ENCODE measurements around the gene OR10G2. TPM values are rescaled to one million over a fixed set of nuclear protein-coding genes. Genes with fewer than 3 reads are reported as not detected.
"Not testable (repeated sequence)": the region's sequence is repeated elsewhere in the genome, so short reads cannot be mapped to it uniquely, and the experiment has no call there.

The OR10G2 gene
- total and polyA plus RNA-seq, 4 donors: not detected

GRCh38 chr14:21612324-21612723 lies 22.4 kb downstream of the OR10G2 start (continued):
- no peak for TF ChIP-seq NR2F2 (IDR thresholded peaks at IDR 0.05)
- TF ChIP-seq TAF1 (conservative IDR thresholded peaks at IDR 0.05): no peak
- no peak for TF ChIP-seq HNF4G (IDR thresholded peaks at IDR 0.05)

DNA sequence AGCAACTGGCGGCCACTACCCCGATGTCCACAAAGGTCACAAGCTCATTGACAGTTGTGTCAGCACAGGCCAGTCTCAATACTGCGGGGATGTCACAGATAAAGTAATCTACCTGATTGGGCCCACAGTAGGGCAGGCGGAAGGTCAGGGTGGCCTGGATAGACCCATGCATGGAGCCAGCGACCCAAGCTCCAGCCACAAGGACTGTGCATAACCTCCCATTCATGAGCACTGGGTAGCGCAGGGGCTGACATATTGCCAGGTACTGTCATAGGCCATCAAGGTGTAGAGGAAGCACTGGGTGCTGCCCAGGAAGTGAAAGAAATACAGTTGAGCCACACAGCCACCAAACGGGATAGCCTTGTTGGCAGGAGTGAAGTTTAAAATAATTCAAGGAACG lies 32.6 kb downstream of the OR10G2 start:
- H3K27ac ChIP-seq (ENCODE audit: low read depth in 1 of 2, low read length in 2 of 2); H3K27me3 ChIP-seq (ENCODE audit: control insufficient read depth in 4 of 4, insufficient read depth in 4 of 4, low read length in 3 of 4); H3K9me3 ChIP-seq (ENCODE audit: control insufficient read depth in 4 of 4, low read length in 3 of 4); H3K36me3 ChIP-seq (ENCODE audit: control insufficient read depth in 4 of 4, insufficient read depth in 3 of 4, low read depth in 1 of 4, low read length in 3 of 4); H3K4me1 ChIP-seq (ENCODE audit: control insufficient read depth in 4 of 4, insufficient read depth in 4 of 4, low read length in 3 of 4); DNase-seq (ENCODE audit: low spot score); H3K4me3 ChIP-seq (ENCODE audit: low read depth in 1 of 3, low read length in 3 of 3); H3K9ac ChIP-seq (ENCODE audit: low read depth in 1 of 2, low read length in 2 of 2): not testable (repeated sequence)
- 85% methylated on average over 8 of the region's 8 CpGs for WGBS

DNA sequence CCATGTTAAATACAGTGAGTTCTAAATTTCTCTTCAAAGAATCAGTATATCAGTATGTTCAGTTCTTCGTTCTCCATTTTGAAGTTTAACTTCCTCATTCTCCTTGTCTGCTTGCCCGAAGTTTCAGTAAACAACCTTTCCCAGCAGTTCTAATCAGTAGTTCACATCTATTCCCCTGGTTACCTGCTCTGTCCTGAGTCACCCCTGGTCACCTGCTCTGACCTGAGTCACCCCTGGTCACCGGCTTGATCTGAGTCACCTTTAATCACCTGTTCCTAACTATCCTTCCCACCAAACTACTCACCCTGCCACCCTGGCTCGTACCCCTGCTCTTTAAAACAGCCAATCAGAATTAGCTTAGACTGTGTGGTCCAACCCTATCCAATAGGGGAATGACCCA lies 45.4 kb downstream of the OR10G2 start:
- no peak for DNase-seq (ENCODE audit: low spot score)
- 76% methylated on average over 4 of the region's 4 CpGs for WGBS
- no peaks in the 10 kb centered on the region for H3K36me3 ChIP-seq (ENCODE audit: control insufficient read depth in 4 of 4, insufficient read depth in 3 of 4, low read depth in 1 of 4, low read length in 3 of 4)

More for the DNA sequence above, 45.4 kb downstream of the OR10G2 start:
- TF ChIP-seq, protein P1, sequence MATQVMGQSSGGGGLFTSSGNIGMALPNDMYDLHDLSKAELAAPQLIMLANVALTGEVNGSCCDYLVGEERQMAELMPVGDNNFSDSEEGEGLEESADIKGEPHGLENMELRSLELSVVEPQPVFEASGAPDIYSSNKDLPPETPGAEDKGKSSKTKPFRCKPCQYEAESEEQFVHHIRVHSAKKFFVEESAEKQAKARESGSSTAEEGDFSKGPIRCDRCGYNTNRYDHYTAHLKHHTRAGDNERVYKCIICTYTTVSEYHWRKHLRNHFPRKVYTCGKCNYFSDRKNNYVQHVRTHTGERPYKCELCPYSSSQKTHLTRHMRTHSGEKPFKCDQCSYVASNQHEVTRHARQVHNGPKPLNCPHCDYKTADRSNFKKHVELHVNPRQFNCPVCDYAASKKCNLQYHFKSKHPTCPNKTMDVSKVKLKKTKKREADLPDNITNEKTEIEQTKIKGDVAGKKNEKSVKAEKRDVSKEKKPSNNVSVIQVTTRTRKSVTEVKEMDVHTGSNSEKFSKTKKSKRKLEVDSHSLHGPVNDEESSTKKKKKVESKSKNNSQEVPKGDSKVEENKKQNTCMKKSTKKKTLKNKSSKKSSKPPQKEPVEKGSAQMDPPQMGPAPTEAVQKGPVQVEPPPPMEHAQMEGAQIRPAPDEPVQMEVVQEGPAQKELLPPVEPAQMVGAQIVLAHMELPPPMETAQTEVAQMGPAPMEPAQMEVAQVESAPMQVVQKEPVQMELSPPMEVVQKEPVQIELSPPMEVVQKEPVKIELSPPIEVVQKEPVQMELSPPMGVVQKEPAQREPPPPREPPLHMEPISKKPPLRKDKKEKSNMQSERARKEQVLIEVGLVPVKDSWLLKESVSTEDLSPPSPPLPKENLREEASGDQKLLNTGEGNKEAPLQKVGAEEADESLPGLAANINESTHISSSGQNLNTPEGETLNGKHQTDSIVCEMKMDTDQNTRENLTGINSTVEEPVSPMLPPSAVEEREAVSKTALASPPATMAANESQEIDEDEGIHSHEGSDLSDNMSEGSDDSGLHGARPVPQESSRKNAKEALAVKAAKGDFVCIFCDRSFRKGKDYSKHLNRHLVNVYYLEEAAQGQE (IDR thresholded peaks at IDR 0.05): no peak
- TF ChIP-seq, protein P2, sequence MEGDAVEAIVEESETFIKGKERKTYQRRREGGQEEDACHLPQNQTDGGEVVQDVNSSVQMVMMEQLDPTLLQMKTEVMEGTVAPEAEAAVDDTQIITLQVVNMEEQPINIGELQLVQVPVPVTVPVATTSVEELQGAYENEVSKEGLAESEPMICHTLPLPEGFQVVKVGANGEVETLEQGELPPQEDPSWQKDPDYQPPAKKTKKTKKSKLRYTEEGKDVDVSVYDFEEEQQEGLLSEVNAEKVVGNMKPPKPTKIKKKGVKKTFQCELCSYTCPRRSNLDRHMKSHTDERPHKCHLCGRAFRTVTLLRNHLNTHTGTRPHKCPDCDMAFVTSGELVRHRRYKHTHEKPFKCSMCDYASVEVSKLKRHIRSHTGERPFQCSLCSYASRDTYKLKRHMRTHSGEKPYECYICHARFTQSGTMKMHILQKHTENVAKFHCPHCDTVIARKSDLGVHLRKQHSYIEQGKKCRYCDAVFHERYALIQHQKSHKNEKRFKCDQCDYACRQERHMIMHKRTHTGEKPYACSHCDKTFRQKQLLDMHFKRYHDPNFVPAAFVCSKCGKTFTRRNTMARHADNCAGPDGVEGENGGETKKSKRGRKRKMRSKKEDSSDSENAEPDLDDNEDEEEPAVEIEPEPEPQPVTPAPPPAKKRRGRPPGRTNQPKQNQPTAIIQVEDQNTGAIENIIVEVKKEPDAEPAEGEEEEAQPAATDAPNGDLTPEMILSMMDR (IDR thresholded peaks at IDR 0.05; ENCODE audit: low read depth, low read length, missing input control): no peak
- TF ChIP-seq HNF4A (conservative IDR thresholded peaks at IDR 0.05) (no peak), RAD21 (IDR thresholded peaks at IDR 0.05) (no peak), JUND (IDR thresholded peaks at IDR 0.05) (no peak)
- H3K4me3 ChIP-seq (ENCODE audit: low read depth in 1 of 3, low read length in 3 of 3): no peak overlapping the region
- peaks cover 3 to 16% (median 5%) of the 10 kb centered on the region in 4 donors for H3K9me3 ChIP-seq (ENCODE audit: control insufficient read depth in 4 of 4, low read length in 3 of 4)
- H3K27ac ChIP-seq (ENCODE audit: low read depth in 1 of 2, low read length in 2 of 2): no peak overlapping the region
- no peak overlapping the region for H3K9ac ChIP-seq (ENCODE audit: low read depth in 1 of 2, low read length in 2 of 2)
- H3K4me1 ChIP-seq (ENCODE audit: control insufficient read depth in 4 of 4, insufficient read depth in 4 of 4, low read length in 3 of 4): no peaks in the 10 kb centered on the region
- H3K27me3 ChIP-seq (ENCODE audit: control insufficient read depth in 4 of 4, insufficient read depth in 4 of 4, low read length in 3 of 4): no peaks in the 10 kb centered on the region

Other genes starting within 250 kb of the OR10G2 start
- 10 to 100 TPM; 27.3 to 29.5 TPM for gene CHD8, start 178.8 kb downstream of the OR10G2 start, total RNA-seq
- gene CHD8, start 178.8 kb downstream of the OR10G2 start, polyA plus RNA-seq: 10 to 100 TPM in 1 of 2 donors, 1 to 10 TPM in 1; 9.6 to 11.1 TPM
- gene RAB2B, start 158.0 kb downstream of the OR10G2 start, total RNA-seq: 10 to 100 TPM; 14.2 to 60.9 TPM
- 1 to 10 TPM; 4.2 to 6.6 TPM for gene RAB2B, start 158.0 kb downstream of the OR10G2 start, polyA plus RNA-seq
- 10 to 100 TPM; 18.3 to 22.4 TPM for gene TOX4, start 157.7 kb downstream of the OR10G2 start, total RNA-seq
- 10 to 100 TPM; 16.9 to 29.8 TPM for gene TOX4, start 157.7 kb downstream of the OR10G2 start, polyA plus RNA-seq
- 10 to 100 TPM; 26.0 to 50.8 TPM for gene METTL3, start 123.6 kb downstream of the OR10G2 start, total RNA-seq
- 10 to 100 TPM; 10.5 to 23.8 TPM for gene METTL3, start 123.6 kb downstream of the OR10G2 start, polyA plus RNA-seq
- gene SALL2, start 108.6 kb downstream of the OR10G2 start, total RNA-seq: 1 to 10 TPM in 1 of 2 donors, under 1 TPM in 1; 0.92 to 2.9 TPM
- under 1 TPM; 0.49 to 0.63 TPM for gene SALL2, start 108.6 kb downstream of the OR10G2 start, polyA plus RNA-seq
- gene OR10G3, start 54.9 kb downstream of the OR10G2 start, total RNA-seq: not detected
- gene OR10G3, start 54.9 kb downstream of the OR10G2 start, polyA plus RNA-seq: not detected
- not detected for gene OR4E2, start 18.9 kb upstream of the OR10G2 start, total RNA-seq
- gene OR4E2, start 18.9 kb upstream of the OR10G2 start, polyA plus RNA-seq: not detected
- not detected for gene OR4E1, start 38.9 kb upstream of the OR10G2 start, total RNA-seq
- gene OR4E1, start 38.9 kb upstream of the OR10G2 start, polyA plus RNA-seq: not detected

Data from liver (tissue), 9 donors.